NCI-H524 (cell line): Measurements from ENCODE around the gene TMOD1.

Experiments used
- DNase-seq, 2 experiments: peaks; one replicate each; lab custom pipeline; 2025; lab: John Stamatoyannopoulos, UW

Gene TMOD1

GRCh38 chr9:97635026-97635425 lies 133.6 kb downstream of the TMOD1 start:
- DNase-seq, result no peak

- DNase-seq, result no peak
Observed at GRCh38 chr9:97636903-97637302, 135.4 kb downstream of the TMOD1 start.

GRCh38 chr9:97638666-97639065 lies 137.2 kb downstream of the TMOD1 start:
- DNase-seq, result no peak

- DNase-seq, result no peak
Observed at GRCh38 chr9:97640325-97640724, 138.9 kb downstream of the TMOD1 start.

GRCh38 chr9:97645720-97646119 lies 144.3 kb downstream of the TMOD1 start:
- no peak for DNase-seq

GRCh38 chr9:97647996-97648395 lies 146.5 kb downstream of the TMOD1 start:
- no peak for DNase-seq
